Parathyroid adenoma (tissue), 2 donors: Measurements from ENCODE around the gene CTH.
"Not testable (repeated sequence)": the region's sequence is repeated elsewhere in the genome, so short reads cannot be mapped to it uniquely, and the experiment has no call there.

ENCODE experiments used
- H2AFZ ChIP-seq: fragments of 300-600 bp; sonication (generic); one replicate; pipeline ENCODE4 v1.7.0; 2017; ENCODE audit warnings: antibody characterized with exemption, mild to moderate bottlenecking
- H3K27ac ChIP-seq: fragments of 300-600 bp; sonication (generic); one replicate; pipeline ENCODE4 v1.7.0; 2017
- H3K27me3 ChIP-seq: fragments of 300-600 bp; sonication (generic); one replicate; pipeline ENCODE4 v1.7.0; 2017; ENCODE audit warnings: low read length; ENCODE audit not compliant: control insufficient read depth, insufficient read depth
- H3K36me3 ChIP-seq: fragments of 300-600 bp; sonication (generic); one replicate; pipeline ENCODE4 v1.7.0; 2017; ENCODE audit warnings: low read length; ENCODE audit not compliant: control insufficient read depth, insufficient read depth
- H3K4me1 ChIP-seq: fragments of 300-600 bp; sonication (generic); one replicate; pipeline ENCODE4 v1.7.0; 2017; ENCODE audit warnings: control low read depth
- H3K4me2 ChIP-seq: fragments of 300-600 bp; sonication (generic); one replicate; pipeline ENCODE4 v1.7.0; 2017; ENCODE audit warnings: low read length
- H3K4me3 ChIP-seq: fragments of 300-600 bp; sonication (generic); one replicate; pipeline ENCODE4 v1.7.0; 2017; ENCODE audit warnings: low read depth, low read length
- H3K79me2 ChIP-seq: fragments of 300-600 bp; sonication (generic); one replicate; pipeline ENCODE4 v1.7.0; 2017; ENCODE audit warnings: control low read depth
- H3K9ac ChIP-seq: fragments of 300-600 bp; sonication (generic); one replicate; pipeline ENCODE4 v1.7.0; 2017; ENCODE audit warnings: mild to moderate bottlenecking
- H3K9me3 ChIP-seq: fragments of 300-600 bp; sonication (generic); one replicate; pipeline ENCODE4 v1.7.0; 2017; ENCODE audit warnings: low read length; ENCODE audit not compliant: control insufficient read depth
- CTCF ChIP-seq: fragments of 300-600 bp; sonication (generic); IDR thresholded peaks from one replicate; pipeline ENCODE4 v1.7.0; 2017; ENCODE audit warnings: antibody characterized with exemption, mild to moderate bottlenecking
- donor health status: primary hyperparathyroidism.

Gene CTH

GRCh38 chr1:70462611-70463010 lies 51.5 kb downstream of the CTH start:
- Histone ChIP-seq H3K9ac (no peak overlapping the region), H3K9me3 (no peaks in the 10 kb centered on the region), H3K27ac (no peak overlapping the region), H3K79me2 (no peaks in the 10 kb centered on the region), H3K36me3 (no peaks in the 10 kb centered on the region), H2AFZ (no peak overlapping the region), H3K4me1 (no peaks in the 10 kb centered on the region), H3K27me3 (no peaks in the 10 kb centered on the region), H3K4me2 (no peak overlapping the region), H3K4me3 (no peak overlapping the region)
- TF ChIP-seq CTCF: no peak

- H3K4me1 ChIP-seq: no peaks in the 10 kb centered on the region
- no peak overlapping the region for H3K4me2 ChIP-seq
- no peaks in the 10 kb centered on the region for H3K79me2 ChIP-seq
- no peak overlapping the region for H3K9ac ChIP-seq
- H3K4me3 ChIP-seq: no peak overlapping the region
- no peak for TF ChIP-seq CTCF
- H3K9me3 ChIP-seq: no peaks in the 10 kb centered on the region
- no peak overlapping the region for H3K27ac ChIP-seq
- H3K27me3 ChIP-seq: no peaks in the 10 kb centered on the region
- no peak overlapping the region for H2AFZ ChIP-seq
- H3K36me3 ChIP-seq: no peaks in the 10 kb centered on the region
Observed at GRCh38 chr1:70465911-70466310, 54.8 kb downstream of the CTH start.

DNA sequence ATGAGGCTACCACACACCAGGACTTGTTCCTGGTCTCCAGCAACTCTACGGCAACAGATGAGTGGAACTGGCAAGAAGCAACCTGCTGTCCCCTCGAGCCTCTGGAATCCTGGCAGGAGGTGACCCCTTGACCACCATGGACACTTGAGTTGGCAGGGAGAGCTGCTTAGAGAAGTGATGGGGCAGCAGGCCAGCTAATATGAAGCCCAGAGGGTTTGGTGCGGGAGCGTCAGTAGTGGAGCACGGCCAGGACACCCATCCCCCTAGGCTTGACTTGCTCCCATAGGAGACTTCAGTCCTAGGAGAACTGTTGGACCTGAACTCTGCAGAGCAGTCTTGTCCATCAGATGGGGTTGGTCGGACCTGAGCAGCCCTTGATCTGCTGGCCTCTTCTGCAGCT lies 56.5 kb downstream of the CTH start:
- no peak for TF ChIP-seq CTCF
- Histone ChIP-seq H3K9me3 (no peaks in the 10 kb centered on the region), H3K79me2 (no peaks in the 10 kb centered on the region)

DNA sequence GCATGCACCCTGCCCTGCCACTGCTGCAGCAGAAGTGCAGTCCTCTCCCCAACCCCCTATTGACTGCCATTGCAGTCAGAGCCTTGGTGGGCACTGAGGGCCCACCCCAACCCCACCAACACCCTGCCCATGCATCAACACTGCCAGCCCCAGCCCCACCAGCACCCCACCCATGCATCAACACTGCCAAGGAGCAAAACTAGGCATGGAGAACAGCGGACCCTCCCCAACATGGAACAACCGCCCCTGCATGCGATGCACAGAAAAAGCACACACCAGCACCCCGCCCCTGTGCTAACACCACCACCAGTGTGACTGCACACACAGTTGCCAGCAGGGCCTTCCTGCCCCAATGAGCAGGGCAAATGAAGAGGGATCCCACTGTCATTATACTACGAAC lies 57.1 kb downstream of the CTH start:
- H3K27me3 ChIP-seq: no peaks in the 10 kb centered on the region
- H3K9ac ChIP-seq: no peak overlapping the region
- TF ChIP-seq CTCF: no peak
- H3K79me2 ChIP-seq: no peaks in the 10 kb centered on the region
- no peak overlapping the region for H3K27ac ChIP-seq
- no peaks in the 10 kb centered on the region for H3K9me3 ChIP-seq
- H3K4me2 ChIP-seq: no peak overlapping the region
- H2AFZ ChIP-seq: no peak overlapping the region
- H3K4me3 ChIP-seq: no peak overlapping the region
- no peaks in the 10 kb centered on the region for H3K4me1 ChIP-seq
- H3K36me3 ChIP-seq: no peaks in the 10 kb centered on the region

More for the DNA sequence above, 56.5 kb downstream of the CTH start:
- Histone ChIP-seq H3K27me3 (no peaks in the 10 kb centered on the region), H3K4me3 (no peak overlapping the region), H3K4me2 (no peak overlapping the region), H3K9ac (no peak overlapping the region), H3K4me1 (no peaks in the 10 kb centered on the region), H3K27ac (no peak overlapping the region), H3K36me3 (no peaks in the 10 kb centered on the region), H2AFZ (no peak overlapping the region)

- not testable (repeated sequence) for H3K9ac ChIP-seq, H3K36me3 ChIP-seq, H3K4me3 ChIP-seq, H3K4me1 ChIP-seq, H3K27ac ChIP-seq, H3K9me3 ChIP-seq, H3K79me2 ChIP-seq, H3K27me3 ChIP-seq, H2AFZ ChIP-seq, H3K4me2 ChIP-seq
Observed at GRCh38 chr1:70469184-70469583, 58.1 kb downstream of the CTH start.
